CD14-positive monocyte (primary cell): ENCODE data around the gene MSH2. TPM values are rescaled to one million over a fixed set of nuclear protein-coding genes. Genes with fewer than 3 reads are reported as not detected.

Experiments used
- DNase-seq, 3 donors: peaks; one replicate each; pipeline ENCODE4 v3.0.0-alpha.2; 2011 to 2022
- H2AFZ ChIP-seq: 2 replicates; pipeline ENCODE4 v1.6.0; 2012; ENCODE audit warnings: mild to moderate bottlenecking, low read depth, low read length, inconsistent platforms; ENCODE audit not compliant: insufficient read depth, poor library complexity, severe bottlenecking
- H3K27ac ChIP-seq, 2 donors: 1 replicate in 1 of 2; 2 replicates in 1 of 2; pipeline ENCODE4 v1.5.1; 2012 to 2013; ENCODE audit warnings: low read length in 2 of 2, control low read depth in 1 of 2, inconsistent platforms in 1 of 2, low read depth in 1 of 2, mild to moderate bottlenecking in 1 of 2
- H3K27me3 ChIP-seq, 2 donors: one replicate each; pipeline versions ENCODE4 v1.6.0 to v1.6.1; 2011 to 2013; ENCODE audit warnings: low read length in 2 of 2; ENCODE audit not compliant: control insufficient read depth in 2 of 2, insufficient read depth in 2 of 2
- H3K36me3 ChIP-seq, 2 donors: replicated peaks in 1 of 2; 1 replicate in 1 of 2; 2 replicates in 1 of 2; pipeline versions ENCODE4 v1.5.1 to v1.6.1; 2012 to 2013; ENCODE audit warnings: low read length in 2 of 2, control low read depth in 1 of 2, inconsistent platforms in 1 of 2, mild to moderate bottlenecking in 1 of 2; ENCODE audit not compliant: insufficient read depth in 2 of 2, control insufficient read depth in 1 of 2
- H3K4me1 ChIP-seq, 2 donors: 1 replicate in 1 of 2; 2 replicates in 1 of 2; pipeline versions ENCODE4 v1.5.1 to v1.6.1; 2012 to 2013; ENCODE audit warnings: low read length in 2 of 2, control low read depth in 1 of 2, inconsistent platforms in 1 of 2, mild to moderate bottlenecking in 1 of 2, moderate library complexity in 1 of 2; ENCODE audit not compliant: insufficient read depth in 2 of 2, control insufficient read depth in 1 of 2
- H3K4me2 ChIP-seq: replicated peaks from 2 replicates; pipeline ENCODE3; 2012; ENCODE audit warnings: low read length, moderate library complexity, mild to moderate bottlenecking; ENCODE audit not compliant: poor library complexity, severe bottlenecking; ENCODE audit errors: extremely low read depth
- H3K4me3 ChIP-seq, 3 experiments: fragments of 200-600 bp in 1 of 3; sonication (generic) in 1 of 3; replicated peaks in 1 of 3; 1 replicate in 2 of 3; 2 replicates in 1 of 3; pipeline ENCODE4 v1.5.1; 2011 to 2013; ENCODE audit warnings: low read length in 3 of 3, mild to moderate bottlenecking in 3 of 3, control low read depth in 2 of 3, low read depth in 2 of 3, inconsistent platforms in 1 of 3, moderate library complexity in 1 of 3
- H3K79me2 ChIP-seq: 2 replicates; pipeline ENCODE4 v1.6.0; 2012; ENCODE audit warnings: mild to moderate bottlenecking, control low read depth, inconsistent platforms, low read length, moderate library complexity; ENCODE audit not compliant: insufficient read depth
- H3K9ac ChIP-seq: 2 replicates; pipeline ENCODE4 v1.6.0; 2017; ENCODE audit warnings: low read length, mild to moderate bottlenecking; ENCODE audit not compliant: insufficient read depth, poor library complexity, severe bottlenecking
- H3K9me3 ChIP-seq, 2 donors: replicated peaks in 1 of 2; 1 replicate in 1 of 2; 2 replicates in 1 of 2; pipeline versions ENCODE4 v1.5.1 to v1.6.1; 2012 to 2013; ENCODE audit warnings: low read length in 2 of 2, control low read depth in 1 of 2; ENCODE audit not compliant: control insufficient read depth in 1 of 2, insufficient read depth in 1 of 2
- H4K20me1 ChIP-seq: 2 replicates; pipeline ENCODE4 v1.6.0; 2012; ENCODE audit warnings: mild to moderate bottlenecking, low read length, control low read depth, moderate library complexity; ENCODE audit not compliant: insufficient read depth
- H3K27ac Mint-ChIP-seq, 7 donors: one replicate each; pipeline ENCODE4 v1.8.0; 2020; ENCODE audit warnings: mild to moderate bottlenecking in 7 of 7, mixed read lengths in 7 of 7, moderate library complexity in 6 of 7, inconsistent platforms in 2 of 7
- H3K27me3 Mint-ChIP-seq, 3 donors: one replicate each; pipeline ENCODE4 v1.8.0; 2021 to 2022; ENCODE audit warnings: low read depth in 3 of 3, mild to moderate bottlenecking in 3 of 3, mixed read lengths in 3 of 3, moderate library complexity in 3 of 3, inconsistent platforms in 1 of 3
- H3K36me3 Mint-ChIP-seq, 2 donors: one replicate each; pipeline ENCODE4 v1.8.0; 2020; ENCODE audit warnings: mixed read lengths in 2 of 2, inconsistent platforms in 1 of 2, mild to moderate bottlenecking in 1 of 2
- H3K4me1 Mint-ChIP-seq: one replicate; pipeline ENCODE4 v1.8.0; 2020; ENCODE audit warnings: mild to moderate bottlenecking, mixed read lengths
- H3K4me3 Mint-ChIP-seq, 2 donors: one replicate each; pipeline ENCODE4 v1.8.0; 2020; ENCODE audit warnings: mild to moderate bottlenecking in 2 of 2, mixed read lengths in 2 of 2, moderate library complexity in 1 of 2
- H3K9me3 Mint-ChIP-seq, 7 donors: one replicate each; pipeline ENCODE4 v1.8.0; 2020 to 2022; ENCODE audit warnings: mixed read lengths in 7 of 7, mild to moderate bottlenecking in 6 of 7, moderate library complexity in 6 of 7, inconsistent platforms in 2 of 7
- WGBS: methylation state at CpG from one replicate; pipeline ENCODE4 v1.1.5; 2013; ENCODE audit warnings: missing lambda C conversion rate; ENCODE audit not compliant: insufficient coverage; 5-methylcytosine and 5-hydroxymethylcytosine counted together
- intact Hi-C, 2 donors: fragments of 100-400 bp; cut with micrococcal nuclease; formaldehyde crosslinking; loops; one replicate each; pipeline versions ENCODE4 v1.15.0 to v1.15.1; 2023
- polyA plus RNA-seq, 3 donors: library from polyadenylated mRNA; depleted of rRNA in 1 of 3; unstranded in 2 of 3; stranded (reverse) in 1 of 3; fragments of 300-500 nt in 2 of 3; fragments of >200 nt in 1 of 3; fragmentation: Illumina TruSeq in 2 of 3; gene quantifications; 1 replicate in 2 of 3; 2 replicates in 1 of 3; pipeline ENCODE4 v1.2.3, GENCODE V29; 2012 to 2021
- TF ChIP-seq, protein P1 (sequence below): fragments of 200-600 bp; IDR thresholded peaks from one replicate; pipeline ENCODE4 v1.8.0; 2022; ENCODE audit warnings: antibody characterized with exemption, mild to moderate bottlenecking

Gene MSH2
- polyA plus RNA-seq, 3 donors = 1.5 to 2.8 (median 2.0) TPM

GRCh38 chr2:47457268-47457667 lies 54.3 kb downstream of the MSH2 start:
- Histone ChIP-seq H3K9ac (no peak overlapping the region), H3K4me3 (peak overlapping the region in 1 of 3 experiments; percentile 24), H2AFZ (peak overlapping the region; percentile 56), H3K9me3 (no peaks in the 10 kb centered on the region), H4K20me1 (no peaks in the 10 kb centered on the region), H3K27ac (peak overlapping the region; percentile 1 to 38), H3K4me2 (peak overlapping the region; percentile 29), H3K79me2 (no peaks in the 10 kb centered on the region), H3K4me1 (peaks cover 12 to 19% of the 10 kb centered on the region in 2 donors), H3K27me3 (no peaks in the 10 kb centered on the region), H3K36me3 (no peaks in the 10 kb centered on the region)
- Mint-ChIP-seq H3K27ac (peak overlapping the region in 6 of 7 donors; percentile 27 to 66 (median 44)), H3K4me1 (peaks cover 24% of the 10 kb centered on the region), H3K36me3 (peaks cover 4 to 18% of the 10 kb centered on the region in 2 donors), H3K4me3 (peak overlapping the region in 1 of 2 donors; percentile 68), H3K9me3 (peaks cover 0 to 5% (median 0%) of the 10 kb centered on the region in 7 donors), H3K27me3 (no peaks in the 10 kb centered on the region)
- WGBS = 0% methylated on average over 1 of the region's 5 CpGs
- TF ChIP-seq, protein P1, sequence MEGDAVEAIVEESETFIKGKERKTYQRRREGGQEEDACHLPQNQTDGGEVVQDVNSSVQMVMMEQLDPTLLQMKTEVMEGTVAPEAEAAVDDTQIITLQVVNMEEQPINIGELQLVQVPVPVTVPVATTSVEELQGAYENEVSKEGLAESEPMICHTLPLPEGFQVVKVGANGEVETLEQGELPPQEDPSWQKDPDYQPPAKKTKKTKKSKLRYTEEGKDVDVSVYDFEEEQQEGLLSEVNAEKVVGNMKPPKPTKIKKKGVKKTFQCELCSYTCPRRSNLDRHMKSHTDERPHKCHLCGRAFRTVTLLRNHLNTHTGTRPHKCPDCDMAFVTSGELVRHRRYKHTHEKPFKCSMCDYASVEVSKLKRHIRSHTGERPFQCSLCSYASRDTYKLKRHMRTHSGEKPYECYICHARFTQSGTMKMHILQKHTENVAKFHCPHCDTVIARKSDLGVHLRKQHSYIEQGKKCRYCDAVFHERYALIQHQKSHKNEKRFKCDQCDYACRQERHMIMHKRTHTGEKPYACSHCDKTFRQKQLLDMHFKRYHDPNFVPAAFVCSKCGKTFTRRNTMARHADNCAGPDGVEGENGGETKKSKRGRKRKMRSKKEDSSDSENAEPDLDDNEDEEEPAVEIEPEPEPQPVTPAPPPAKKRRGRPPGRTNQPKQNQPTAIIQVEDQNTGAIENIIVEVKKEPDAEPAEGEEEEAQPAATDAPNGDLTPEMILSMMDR = no peak
- intact Hi-C loops = no loop called here
- peak; percentile 4 to 40 (median 25) for DNase-seq

DNA sequence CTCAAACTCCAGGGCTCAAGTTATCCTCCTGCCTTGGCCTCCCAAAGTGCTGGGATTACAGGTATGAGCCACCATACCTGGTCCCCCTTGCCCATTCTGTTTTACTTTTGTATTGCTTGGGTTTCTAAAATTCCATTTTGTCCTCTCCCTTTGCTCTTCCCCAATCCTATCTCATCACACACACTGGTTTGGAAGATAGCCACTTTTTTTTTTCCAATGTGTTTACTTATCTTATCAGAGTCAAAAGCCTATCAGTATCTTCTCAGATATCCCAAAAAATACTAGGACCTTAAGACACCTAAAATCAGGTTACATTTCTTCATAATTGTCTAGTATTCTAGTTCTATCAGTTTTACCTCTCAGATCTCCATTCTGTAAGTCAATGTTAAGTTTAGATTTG lies 56.1 kb downstream of the MSH2 start:
- no peak overlapping the region for H3K27ac Mint-ChIP-seq
- H3K4me1 ChIP-seq = peaks cover 12 to 19% of the 10 kb centered on the region in 2 donors
- H4K20me1 ChIP-seq = no peaks in the 10 kb centered on the region
- DNase-seq = no peak
- no peak overlapping the region for H3K27ac ChIP-seq
- peaks cover 0 to 5% (median 0%) of the 10 kb centered on the region in 7 donors for H3K9me3 Mint-ChIP-seq
- no peak overlapping the region for H3K9ac ChIP-seq
- H3K4me3 Mint-ChIP-seq = no peak overlapping the region
- peaks cover 11 to 23% of the 10 kb centered on the region in 2 donors for H3K36me3 Mint-ChIP-seq
- peaks cover 4 to 12% of the 10 kb centered on the region in 2 donors for H3K36me3 ChIP-seq
- no peaks in the 10 kb centered on the region for H3K27me3 ChIP-seq
- no peak overlapping the region for H3K4me2 ChIP-seq
- TF ChIP-seq, protein P1 = no peak
- H3K4me3 ChIP-seq = no peak overlapping the region
- peaks cover 24% of the 10 kb centered on the region for H3K4me1 Mint-ChIP-seq
- H3K79me2 ChIP-seq = no peaks in the 10 kb centered on the region
- H2AFZ ChIP-seq = no peak overlapping the region
- intact Hi-C loops = no loop called here
- no peaks in the 10 kb centered on the region for H3K27me3 Mint-ChIP-seq
- no peaks in the 10 kb centered on the region for H3K9me3 ChIP-seq
